Activated T-cell treated with anti-CD3 and anti-CD28 coated beads for 1 hour (primary cell): Measurements from ENCODE around the gene PDE8A.

Experiments
- DNase-seq: peaks from one replicate; pipeline ENCODE4 v3.0.0-alpha.2; 2020; ENCODE audit warnings: low read depth

The PDE8A gene

GRCh38 chr15:85091990-85092389 is 110.3 kb downstream of the PDE8A start:
- no peak for DNase-seq

DNA sequence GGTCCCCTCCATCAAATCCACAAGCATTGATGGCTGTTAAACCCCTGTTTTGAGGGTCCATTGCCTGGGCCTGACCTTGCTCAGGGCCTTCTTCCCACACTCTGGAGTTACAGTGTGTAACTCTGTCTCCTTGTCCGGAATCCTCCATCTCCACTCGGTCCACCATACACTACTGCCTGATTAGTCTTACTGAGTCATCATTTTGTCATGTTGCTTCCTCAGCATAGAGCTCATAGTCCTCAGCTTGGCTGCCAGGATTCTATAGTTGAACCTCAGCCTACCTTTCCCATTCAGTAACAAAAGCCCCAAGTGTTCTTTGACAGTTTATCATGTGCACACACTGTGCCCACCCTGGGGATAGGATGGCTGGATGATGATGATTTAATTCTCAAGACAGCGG is 113.0 kb downstream of the PDE8A start:
- DNase-seq: no peak

DNA sequence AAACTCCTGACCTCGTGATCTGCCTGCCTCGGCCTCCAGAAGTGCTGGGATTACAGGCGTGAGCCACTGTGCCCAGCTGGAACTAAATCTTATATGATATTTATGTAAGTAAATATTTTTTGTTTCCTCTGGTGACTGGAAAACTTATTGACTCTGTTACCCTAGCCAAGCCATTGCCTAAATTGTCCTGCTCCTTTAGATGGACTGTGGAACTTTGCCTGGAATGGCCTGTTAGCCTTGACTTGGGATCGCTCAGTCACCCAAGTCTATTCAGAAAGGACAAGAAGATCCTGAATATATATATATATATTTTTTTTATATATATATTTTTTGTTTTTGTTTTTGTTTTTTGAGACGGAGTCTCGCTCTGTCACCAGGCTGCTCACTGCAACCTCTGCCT is 113.9 kb downstream of the PDE8A start:
- no peak for DNase-seq

- DNase-seq: no peak
Observed at GRCh38 chr15:85097250-85097649, 115.6 kb downstream of the PDE8A start.

DNA sequence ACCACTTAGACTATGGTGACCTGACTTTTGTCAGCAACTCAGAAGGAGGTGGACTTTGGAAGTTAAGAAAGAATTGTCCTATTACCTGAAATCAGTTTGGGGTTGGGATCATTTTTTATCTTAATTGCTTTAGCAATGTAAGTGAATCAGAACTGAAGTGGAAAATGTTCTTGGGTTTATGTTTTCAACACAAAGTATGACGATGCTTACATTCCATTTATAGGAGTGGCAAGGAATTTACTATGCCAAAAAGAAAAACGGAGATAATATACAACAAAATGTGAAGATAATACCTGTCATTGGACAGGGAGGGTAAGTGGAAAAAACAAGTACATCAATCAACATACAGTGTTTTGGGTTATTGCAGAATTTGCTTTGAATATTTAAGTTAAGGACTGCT is 116.1 kb downstream of the PDE8A start:
- no peak for DNase-seq

DNA sequence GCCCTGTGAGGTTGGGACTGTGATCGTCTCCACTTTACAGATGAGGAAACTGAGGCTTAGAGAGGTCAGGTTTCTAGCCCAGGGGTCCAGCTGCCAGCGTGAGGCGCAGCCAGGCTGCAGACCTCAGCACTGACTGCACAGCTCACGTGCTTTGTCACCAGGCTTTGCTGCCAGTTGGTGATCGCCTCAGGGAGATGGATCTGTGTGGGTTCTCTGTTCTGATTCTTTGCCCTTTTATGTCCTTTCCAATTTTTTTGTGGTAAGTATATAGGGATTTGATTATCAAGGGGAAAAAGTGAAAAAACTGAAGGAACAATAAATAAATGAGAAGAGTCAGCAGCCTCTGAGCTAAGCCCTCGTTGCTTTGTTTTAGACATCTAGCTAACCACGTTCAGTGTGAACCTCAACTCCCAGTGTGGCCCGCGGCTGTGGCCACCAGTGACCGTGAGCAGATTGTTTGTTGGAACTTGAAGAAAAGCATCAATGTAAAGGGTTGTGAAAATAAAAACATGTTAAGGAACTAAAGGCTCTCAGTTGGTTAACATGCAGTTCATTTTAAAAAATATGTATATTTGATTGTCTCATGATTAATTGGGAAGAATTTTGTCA is 117.6 kb downstream of the PDE8A start:
- DNase-seq: no peak

- no peak for DNase-seq
Observed at GRCh38 chr15:85100186-85100937, 118.7 kb downstream of the PDE8A start.

DNA sequence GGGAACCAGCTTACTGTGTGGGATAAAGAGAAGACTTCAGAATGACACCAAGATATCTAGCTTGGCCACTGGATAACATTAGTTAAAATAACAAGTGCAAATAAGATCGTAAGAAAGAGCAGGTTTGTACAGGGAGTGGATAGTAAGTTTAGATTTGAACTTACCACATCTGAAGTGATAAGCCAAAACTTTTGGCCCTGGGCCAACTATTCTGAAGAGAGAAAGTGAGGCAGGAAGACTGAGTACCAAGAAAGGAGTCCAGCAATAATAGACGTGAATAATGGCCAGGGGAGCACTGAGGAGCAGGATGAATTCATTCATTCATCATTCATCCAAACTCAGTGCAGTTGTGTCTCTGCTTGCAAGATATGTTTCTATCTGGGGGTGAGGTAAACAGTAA is 122.9 kb downstream of the PDE8A start:
- no peak for DNase-seq

- DNase-seq: no peak
Observed at GRCh38 chr15:85108136-85108535, 126.5 kb downstream of the PDE8A start.

GRCh38 chr15:85109333-85109732 is 127.7 kb downstream of the PDE8A start:
- no peak for DNase-seq

DNA sequence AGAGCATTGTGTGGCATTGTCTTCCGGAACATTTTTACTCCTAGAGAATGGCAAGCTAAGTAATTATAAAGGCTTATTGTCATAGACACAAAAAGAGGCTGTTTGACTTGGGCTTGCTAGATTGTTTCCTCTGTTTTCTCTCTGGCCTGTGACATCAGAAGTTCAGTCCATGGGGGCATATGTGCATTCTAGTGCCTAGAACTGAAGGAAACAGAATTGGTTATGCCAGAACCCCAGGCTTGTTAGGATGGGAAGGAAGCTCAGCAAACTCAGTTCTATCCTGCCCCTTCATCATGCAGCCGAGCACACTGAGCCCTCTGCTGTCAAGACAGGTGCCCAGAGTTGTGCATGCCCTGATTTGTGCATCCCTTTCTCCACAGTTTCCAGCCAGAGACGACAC is 131.3 kb downstream of the PDE8A start:
- no peak for DNase-seq

DNA sequence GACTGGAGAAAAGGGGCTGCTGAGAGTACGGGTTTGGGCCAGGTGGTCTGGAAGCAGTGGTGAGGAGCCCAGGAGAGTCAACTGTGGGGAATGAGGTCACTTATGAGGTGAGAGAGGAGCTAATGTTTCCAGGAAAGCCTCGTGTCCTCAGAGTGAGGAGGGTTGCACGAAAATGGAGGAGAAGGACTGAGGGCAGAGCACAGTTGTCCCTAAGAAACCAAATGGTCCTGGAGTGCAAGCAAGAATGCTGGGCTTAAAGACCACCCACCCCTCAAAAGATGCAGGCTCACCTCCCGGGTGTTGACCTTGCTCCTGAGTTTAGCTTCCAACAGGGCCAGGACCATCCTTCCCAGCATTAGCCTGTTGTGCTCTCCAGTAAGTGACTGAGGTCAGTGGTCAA is 133.2 kb downstream of the PDE8A start:
- DNase-seq: no peak

DNA sequence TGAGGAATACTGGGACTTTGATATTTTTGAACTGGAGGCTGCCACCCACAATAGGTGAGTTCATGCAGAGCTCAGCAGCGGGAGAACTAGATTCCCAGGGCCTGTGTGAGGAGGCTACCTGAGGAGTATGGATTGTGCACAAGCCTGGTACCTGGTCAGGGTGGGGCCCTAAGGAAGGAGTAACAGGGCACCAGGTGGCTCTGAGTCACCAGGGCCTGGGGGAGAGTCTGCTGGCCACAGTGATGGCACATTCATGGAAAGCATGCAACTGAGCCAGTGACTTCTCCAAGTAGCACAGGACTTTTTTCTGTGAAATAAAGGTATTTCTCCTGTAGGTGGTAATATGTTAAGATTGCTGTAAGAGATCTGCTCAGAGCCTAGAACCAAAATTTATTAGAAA is 134.4 kb downstream of the PDE8A start:
- DNase-seq: no peak

DNA sequence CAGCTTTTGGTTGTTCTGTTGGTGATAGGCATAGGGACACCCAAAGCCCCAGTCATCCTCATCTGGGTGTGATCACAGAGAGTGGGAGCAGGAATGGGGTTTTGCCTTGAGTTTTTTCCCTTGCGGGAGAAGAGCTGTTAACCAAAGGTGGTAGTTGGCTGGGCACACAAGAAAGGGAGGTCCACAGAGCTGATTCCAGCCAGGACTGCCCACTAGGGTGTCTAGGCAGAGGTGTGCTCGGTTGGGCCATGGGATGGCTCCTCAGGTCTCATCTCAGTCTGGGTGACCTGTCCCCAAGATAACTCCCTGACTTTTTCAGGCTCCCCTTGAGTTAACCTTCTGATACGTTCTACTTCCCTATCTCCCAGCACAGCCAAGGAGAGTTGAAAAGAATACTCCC is 134.8 kb downstream of the PDE8A start:
- no peak for DNase-seq

GRCh38 chr15:85116925-85117646 is 135.4 kb downstream of the PDE8A start:
- no peak for DNase-seq

GRCh38 chr15:85118173-85118572 is 136.5 kb downstream of the PDE8A start:
- no peak for DNase-seq

DNA sequence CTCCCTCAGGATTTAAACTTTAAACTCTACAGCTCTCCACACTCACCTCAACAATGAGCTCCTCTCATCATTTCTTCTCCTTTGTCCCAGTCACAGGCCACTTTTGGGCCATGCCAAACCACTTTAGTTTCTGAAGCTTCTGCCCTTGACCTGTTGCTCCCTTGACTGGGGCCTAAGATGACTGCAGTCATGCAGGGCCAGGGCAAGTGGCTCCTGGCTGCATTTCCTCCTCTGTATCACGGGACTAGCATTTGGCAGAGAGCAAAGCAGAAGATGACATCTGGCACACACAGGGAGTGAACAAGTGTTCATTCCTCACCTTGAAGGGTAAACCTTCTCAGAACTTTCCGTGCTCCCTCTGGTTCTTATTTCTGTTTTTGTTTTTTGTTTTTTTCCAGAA is 136.9 kb downstream of the PDE8A start:
- no peak for DNase-seq

- DNase-seq: no peak
Observed at GRCh38 chr15:85120351-85121113, 138.9 kb downstream of the PDE8A start.

DNA sequence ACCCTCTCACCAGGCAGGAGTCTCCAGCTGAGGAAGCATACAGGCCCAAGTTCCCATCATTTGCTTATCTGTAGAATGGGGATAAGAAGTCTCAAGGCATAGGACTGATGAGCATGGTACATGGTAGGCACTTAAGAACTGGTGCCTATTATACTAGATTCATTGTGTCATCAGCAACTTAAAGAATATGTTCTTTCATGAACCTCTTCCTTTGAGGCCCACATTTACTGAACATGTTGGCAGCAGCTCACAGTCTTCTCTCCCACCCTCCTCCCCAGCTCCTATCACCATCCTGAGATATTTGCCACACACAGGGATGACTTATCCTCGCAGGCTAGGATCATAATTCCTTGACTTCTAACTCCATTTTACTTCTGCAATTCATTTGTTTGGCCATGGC is 142.5 kb downstream of the PDE8A start:
- no peak for DNase-seq

GRCh38 chr15:85125056-85125661 is 143.5 kb downstream of the PDE8A start:
- DNase-seq: no peak

DNA sequence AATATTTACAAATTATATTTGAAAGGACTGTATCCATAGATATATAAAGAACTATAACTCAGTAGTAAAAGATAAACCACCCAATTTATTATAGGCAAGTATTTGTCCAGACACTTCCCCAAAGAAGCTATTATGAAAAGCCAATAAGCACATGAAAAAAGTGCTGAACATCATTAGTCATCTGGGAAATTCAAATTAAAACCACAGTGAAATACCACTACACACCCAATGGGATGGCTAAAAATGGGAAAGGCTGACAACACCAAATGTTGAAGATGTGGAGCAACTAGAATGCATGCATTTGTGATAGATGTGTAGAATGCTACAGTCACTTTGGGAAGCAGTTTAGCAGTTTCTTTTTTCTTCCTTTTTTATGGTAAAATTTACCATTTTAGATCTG is 147.0 kb downstream of the PDE8A start:
- DNase-seq: no peak

DNA sequence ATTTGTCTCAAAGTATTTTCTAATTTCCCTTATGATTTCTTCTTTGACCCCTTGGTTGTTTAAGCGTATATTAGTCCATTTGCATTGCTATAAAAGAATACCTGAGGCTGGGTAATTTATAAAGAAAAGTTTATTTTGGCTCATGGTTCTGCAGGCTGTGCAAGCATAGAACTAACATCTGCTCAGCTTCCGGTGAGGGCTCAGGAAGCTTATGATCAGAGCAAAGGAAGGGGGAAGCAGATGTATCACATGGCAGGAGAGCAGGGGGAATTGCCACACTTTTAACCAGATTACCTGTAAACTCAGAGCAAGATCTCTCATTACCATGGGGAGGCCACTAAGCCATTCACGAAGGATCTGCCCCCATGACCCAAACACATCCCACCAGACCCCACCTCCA is 148.2 kb downstream of the PDE8A start:
- no peak for DNase-seq
